HUDEP-2 (cell line): ENCODE measurements around the gene TRIM38.
A peak's percentile ranks its signal among the peaks of the same experiment; 100 is the strongest.
"Not testable (repeated sequence)": the region's sequence is repeated elsewhere in the genome, so short reads cannot be mapped to it uniquely, and the experiment has no call there.

Source experiments
- DNase-seq, 76 experiments: peaks; one replicate each; lab custom pipeline; 2025; ENCODE audit not compliant: unreplicated experiment in 76 of 76; lab: John Stamatoyannopoulos, UW

Gene TRIM38, protein sequence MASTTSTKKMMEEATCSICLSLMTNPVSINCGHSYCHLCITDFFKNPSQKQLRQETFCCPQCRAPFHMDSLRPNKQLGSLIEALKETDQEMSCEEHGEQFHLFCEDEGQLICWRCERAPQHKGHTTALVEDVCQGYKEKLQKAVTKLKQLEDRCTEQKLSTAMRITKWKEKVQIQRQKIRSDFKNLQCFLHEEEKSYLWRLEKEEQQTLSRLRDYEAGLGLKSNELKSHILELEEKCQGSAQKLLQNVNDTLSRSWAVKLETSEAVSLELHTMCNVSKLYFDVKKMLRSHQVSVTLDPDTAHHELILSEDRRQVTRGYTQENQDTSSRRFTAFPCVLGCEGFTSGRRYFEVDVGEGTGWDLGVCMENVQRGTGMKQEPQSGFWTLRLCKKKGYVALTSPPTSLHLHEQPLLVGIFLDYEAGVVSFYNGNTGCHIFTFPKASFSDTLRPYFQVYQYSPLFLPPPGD

DNA sequence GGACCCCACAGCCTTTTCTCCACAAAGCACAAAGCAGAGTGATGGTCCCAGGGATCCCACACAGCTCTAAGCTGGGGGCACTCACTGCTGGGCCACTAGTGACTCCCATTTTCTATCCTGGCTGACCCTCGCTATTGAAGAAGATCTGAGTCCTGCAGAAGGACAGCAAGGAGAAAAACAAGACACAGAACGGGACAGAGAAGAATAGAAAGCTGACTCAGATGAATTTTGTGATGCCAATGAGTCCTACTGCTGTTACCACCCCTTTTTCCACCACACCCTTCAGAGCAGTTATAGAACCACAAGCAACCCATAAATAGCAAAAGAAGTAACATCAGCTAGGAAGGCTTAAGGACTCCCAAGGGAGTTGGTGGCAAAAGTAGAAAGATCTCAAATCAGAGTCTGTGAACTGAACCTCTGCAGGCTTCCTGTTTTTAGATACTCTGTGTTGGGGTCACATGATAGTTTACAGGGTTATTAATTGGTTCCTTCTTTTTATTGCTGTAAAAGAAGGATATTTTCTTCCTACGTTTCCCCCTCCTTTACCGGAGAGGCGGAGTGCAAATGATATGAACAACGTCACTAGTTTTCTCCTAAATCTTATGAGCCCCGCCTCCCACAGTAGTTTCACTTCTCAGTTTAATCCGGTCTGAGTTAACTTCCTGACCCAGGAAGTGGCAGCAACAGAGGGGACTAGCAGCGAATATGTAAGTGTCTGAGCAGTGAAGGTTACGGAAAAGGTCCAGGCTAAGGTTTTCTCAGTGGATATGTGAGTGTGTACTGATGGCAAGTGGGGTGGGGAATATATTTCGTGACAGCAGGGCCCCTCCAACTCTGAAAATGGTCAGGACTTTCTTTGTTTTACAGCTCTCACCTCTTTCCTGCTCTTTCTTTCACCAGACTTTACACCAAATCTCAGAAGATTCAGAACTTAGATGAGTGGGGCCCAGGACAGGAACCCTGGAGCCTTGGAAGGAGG lies at the start of gene TRIM38:
TRIM38 (plus strand) TSS at position 654 of the 979 bp plus-strand sequence. CDS start 3,721 bp downstream, outside the sequence.
- DNase-seq, result peak in 45 of 76 experiments; percentile 10 to 72 (median 37)

DNA sequence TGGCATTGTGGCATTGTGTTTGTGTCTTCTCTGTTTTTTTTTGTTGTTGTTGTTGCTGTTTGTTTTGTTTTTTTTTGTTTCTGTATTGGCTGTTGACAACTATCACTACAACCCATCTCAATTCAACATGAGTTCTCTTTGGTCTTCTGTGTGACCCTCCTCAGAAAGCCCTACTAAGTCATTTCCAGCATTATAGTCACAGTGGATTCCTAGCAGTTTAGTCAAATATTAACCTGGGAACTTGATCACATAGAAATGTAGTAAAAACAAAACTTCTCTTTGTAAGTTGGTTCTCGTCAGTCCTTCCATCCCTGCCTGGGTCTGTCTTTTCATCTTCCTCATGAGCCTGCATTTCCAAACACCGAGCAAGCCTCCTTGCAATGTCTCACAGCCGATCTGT lies 48.9 kb upstream of the TRIM38 start:
- no peak for DNase-seq

GRCh38 chr6:25916330-25916729 lies 46.3 kb upstream of the TRIM38 start:
- DNase-seq, result no peak

GRCh38 chr6:25916789-25917490 lies 45.7 kb upstream of the TRIM38 start:
- DNase-seq, result no peak

DNA sequence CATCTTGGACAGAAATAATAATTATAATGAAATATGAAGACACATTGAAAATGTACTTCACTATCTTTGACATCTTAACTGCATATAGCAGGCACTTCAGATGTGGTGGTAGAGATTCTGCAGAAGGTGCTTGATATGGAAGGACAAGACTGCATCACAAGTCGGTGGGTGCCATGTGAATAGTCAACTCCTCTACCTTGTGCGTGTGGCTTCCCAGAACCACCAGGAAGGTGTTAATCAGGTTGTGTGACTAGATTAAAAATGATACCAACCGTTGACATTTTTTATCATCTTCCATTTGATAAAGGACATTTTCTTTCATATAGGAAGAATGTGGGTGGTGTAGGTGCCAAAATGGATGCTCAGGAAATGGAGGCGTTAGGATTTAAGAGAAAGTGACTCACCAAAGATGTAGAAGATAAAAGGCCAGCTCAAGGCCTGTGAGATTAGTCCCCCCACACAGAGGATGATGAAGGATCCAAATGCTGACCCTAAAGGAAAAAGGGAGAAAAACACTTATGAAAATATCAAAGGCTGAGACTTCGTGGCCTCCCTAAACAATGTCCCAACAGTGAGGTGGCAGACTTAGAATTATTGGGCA lies 44.4 kb upstream of the TRIM38 start:
- no peak for DNase-seq

DNA sequence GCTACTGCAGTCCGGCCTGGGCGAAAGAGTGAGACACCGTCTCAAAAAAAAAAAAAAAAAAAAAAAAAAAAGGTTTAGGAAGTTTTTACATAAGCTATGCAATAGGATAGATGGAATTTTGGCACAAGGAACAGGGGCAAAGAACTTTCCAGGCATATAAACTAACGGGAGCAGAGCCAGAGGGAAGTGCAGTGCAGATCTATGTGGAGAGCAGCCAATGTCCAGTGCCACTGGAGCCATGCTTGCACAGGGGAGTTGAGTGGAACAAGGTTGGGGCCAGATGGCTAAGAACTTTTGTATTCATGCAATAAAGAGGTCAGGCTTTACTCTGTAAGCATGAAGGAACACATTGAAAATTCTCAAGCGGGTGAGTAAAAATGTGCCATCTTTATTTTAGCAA lies 42.9 kb upstream of the TRIM38 start:
- no peak for DNase-seq

GRCh38 chr6:25921525-25922203 lies 40.9 kb upstream of the TRIM38 start:
- no peak for DNase-seq

DNA sequence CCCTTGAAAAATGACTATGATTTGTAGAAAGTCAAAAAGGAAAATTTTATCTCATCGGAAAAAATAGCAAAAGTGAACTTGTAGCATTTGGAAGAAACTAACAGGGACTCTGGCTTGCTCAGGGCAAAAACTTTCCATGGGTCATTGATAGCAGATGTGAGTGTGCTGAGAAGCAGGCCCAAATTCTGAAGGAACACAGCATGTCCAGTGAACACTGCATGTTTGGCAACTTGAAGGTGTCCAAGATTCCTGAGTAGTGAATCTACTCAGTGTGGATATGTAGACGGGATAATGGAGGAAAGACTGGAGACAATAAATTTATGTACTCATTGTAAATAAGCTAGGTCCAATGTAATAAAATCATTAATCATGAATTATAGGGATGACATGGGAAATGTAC lies 40.3 kb upstream of the TRIM38 start:
- DNase-seq, result no peak

DNA sequence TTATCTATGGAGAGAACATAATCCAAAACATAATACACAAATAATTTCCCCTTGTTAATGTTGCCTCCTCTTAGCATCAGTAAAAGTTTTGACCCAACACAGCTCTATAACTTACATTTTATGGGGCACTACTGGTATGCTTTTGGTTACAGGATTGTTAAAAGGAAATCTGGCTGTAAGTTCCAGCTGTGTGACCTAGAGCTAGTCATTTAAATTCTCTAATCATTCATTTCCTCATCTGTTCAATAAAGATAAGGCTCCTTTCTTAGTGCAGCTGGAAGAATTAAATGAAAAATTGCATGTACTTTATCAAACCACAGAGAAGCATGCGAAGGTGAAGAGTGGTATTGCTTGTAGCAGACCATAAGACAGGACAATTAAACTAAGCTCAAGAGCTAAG lies 36.7 kb upstream of the TRIM38 start:
- peak in 10 of 76 experiments; percentile 7 to 44 (median 26) for DNase-seq

GRCh38 chr6:25927178-25927577 lies 35.4 kb upstream of the TRIM38 start:
- no peak for DNase-seq

GRCh38 chr6:25927756-25928216 lies 34.8 kb upstream of the TRIM38 start:
- DNase-seq, result no peak

DNA sequence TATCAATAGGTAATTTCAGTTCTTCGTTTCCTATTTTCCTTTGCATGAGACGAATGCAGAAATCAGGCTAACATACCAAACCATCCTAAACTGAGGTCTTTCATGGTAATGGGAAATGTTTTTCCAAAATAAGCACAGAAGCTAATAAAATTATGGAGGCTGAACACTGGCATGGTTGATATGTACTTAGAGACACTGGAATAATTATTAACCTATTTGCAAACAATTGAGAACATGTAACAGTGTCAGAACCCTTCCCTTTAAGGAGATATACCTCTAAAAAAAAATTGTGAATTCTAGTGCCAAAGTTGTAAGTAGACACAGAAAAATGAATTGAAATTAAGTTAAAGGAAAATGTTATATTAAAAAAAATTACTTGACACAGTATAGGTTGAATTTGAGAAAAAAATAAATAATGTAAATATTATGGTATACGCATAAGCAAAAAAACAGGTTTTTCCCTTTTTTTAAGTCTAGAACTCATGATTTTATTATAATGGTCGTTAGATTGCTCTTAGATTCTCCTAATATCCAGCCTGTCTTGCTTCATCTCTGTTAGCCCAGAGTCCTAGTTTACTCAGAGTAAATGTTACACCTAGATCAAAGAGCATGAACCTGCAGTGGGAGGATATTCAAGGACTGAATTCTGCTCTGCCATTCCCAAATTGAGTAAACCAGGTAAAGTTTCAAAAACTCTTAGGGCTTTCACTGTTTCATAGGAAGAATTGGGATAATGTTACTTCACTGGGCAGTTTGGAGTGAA lies 33.9 kb upstream of the TRIM38 start:
- DNase-seq, result no peak

DNA sequence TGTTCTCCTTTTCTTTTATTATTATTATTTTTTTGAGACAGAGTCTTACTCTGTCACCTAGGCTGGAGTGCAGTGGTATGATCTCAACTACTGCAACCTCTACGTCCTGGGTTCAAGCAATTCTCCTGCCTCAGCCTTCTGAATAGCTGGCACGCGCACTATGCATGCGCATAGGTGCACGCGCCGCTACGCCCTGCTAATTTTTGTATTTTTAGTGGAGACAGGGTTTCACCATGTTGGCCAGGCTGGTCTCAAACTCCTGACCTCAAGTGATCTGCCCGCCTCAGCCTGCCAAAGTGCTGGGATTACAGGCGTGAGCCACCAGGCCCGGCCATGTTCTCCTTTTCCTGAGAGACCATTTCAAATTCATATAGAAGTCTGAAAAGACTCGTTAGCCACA lies 32.8 kb upstream of the TRIM38 start:
- not testable (repeated sequence) for DNase-seq

DNA sequence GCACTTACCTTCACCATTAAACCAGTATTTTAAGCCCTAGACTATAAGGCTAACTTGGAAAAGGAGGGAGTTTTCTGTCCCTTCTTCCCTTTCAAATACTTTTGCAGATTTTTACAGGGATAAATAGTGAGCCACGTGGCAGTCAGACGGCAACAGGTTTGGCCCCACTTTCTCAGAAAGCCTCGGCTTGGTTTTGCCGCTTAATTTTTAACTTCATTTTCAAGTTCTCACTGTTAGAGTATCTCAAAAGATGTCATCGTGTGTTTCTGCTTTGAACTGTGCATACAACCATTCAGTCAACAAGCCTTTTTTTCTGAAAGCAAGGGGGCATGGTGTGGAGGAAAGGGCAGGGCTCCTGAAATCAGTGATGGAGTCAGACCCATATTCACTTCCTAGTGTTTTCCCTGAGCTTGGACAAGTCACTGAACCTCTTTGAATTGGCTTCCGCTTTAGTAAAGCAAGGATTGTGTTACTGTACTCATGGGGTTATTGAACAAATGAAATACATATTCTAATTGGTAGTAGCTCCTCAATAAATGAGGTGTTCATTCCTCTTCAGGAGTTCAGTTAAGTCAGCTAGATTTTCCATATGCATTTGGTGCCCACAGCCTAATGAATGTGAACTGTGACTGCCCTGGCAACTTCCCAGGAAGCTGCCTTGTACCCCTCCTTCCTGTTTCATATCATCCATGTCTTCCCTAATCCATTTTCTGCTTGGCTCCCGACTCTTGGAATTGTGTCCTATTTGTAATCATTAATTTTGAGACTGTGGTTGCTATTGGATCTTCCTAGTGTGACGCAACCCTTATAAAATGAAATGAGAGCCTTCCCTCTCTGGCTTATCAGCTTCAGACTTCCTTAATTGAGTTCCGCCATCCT lies 31.8 kb upstream of the TRIM38 start, which contains the start of gene SLC17A2:
SLC17A2 (minus strand) TSS at position 160 of the 879 bp plus-strand sequence. CDS start 4,895 bp downstream, outside the sequence.
- no peak for DNase-seq

DNA sequence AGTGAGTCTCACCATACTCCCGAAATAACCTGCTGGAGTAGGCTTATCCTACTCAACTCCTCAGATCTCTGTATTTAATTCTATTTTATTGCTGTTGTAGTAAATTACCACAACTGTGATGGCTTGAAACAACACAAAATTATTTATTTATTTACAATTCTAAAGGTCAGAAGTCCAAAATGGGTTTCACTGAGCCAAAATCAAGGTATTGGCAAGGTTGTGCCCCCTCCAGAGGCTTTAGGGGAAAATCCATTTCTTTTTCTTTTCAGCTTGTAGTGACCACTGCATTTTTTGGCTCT lies 31.2 kb upstream of the TRIM38 start:
- no peak for DNase-seq

DNA sequence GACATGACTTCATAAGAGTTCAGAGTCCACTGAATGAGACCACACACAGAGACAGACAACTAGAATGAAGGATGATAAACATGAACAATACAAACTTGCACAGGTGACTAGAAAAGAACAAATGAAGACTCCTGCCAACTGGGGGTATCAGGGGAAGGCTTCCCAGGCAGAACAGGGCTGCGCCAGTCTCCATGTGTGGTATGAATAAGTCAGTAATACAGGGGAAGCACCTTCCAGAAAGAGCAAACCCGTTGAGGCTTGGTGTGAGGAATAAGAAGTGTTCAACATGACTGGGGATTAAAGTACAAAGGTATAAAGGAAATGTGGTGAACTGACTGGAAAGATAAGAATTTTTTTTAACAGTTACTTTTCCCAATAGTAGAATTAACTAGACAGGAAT lies 28.4 kb upstream of the TRIM38 start:
- no peak for DNase-seq

DNA sequence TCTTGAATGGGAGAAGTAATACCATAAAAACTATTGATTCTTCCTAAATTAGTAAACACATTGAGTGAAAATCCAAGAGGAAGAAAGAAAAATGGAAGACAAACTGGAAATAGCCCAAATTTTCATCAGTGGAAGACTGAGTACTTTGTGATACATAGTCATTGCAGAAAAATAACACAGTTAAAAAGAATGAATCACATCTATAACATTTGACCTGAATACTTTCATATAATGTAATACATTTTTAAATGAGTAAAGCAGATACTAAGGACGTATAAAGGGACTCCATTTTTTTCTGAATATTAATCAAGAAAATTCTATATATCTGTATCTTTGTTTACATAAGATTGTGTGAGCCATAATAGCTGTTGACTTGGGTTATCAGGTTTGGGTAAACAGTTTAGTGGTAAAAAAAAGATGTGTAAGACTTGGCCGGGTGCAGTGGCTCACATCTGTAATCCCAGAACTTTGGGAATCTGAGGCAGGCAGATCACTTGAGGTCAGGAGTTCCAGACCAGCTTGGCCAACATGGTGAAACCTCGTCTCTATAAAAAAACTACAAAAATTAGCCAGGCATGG lies 27.8 kb upstream of the TRIM38 start:
- DNase-seq, result no peak

DNA sequence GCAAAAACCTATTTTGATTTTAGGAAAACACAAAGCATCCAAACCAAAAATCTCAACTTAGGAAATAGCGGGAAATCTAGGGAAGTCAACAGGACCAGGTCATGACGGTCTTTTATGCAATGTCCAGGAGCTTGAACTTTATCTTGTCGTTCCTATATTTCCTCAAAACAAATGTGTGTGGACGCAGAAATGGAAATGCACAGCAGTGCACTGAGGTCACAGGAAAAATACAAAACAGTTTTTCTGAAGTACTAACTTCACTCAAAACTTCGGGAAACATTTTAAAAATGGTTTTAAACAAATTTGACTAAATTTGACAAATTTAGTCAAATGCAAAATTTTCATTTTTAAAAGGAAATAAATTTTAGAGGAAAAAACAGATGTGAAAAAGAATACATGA lies 26.6 kb upstream of the TRIM38 start:
- no peak for DNase-seq
